ENCODE results near the gene DISP2.

GRCh38 chr15:40320409-40320808, 37.6 kb upstream of the DISP2 start:
- no peak for TF ChIP-seq CTCF (IDR thresholded peaks at IDR 0.05)
- TF ChIP-seq POLR2A (IDR thresholded peaks at IDR 0.05) = no peak

All from uterus (tissue), 2 donors.